ENCODE data around the gene TCF7L1. TPM values are rescaled to one million over a fixed set of nuclear protein-coding genes. Genes with fewer than 3 reads are reported as not detected.

The TCF7L1 gene
- total and polyA plus RNA-seq, 2 of the 13 experiments (the other 11 are each of a cell fraction or from before 2014, with no cell fraction given): 0.04 to 0.15 TPM

DNA sequence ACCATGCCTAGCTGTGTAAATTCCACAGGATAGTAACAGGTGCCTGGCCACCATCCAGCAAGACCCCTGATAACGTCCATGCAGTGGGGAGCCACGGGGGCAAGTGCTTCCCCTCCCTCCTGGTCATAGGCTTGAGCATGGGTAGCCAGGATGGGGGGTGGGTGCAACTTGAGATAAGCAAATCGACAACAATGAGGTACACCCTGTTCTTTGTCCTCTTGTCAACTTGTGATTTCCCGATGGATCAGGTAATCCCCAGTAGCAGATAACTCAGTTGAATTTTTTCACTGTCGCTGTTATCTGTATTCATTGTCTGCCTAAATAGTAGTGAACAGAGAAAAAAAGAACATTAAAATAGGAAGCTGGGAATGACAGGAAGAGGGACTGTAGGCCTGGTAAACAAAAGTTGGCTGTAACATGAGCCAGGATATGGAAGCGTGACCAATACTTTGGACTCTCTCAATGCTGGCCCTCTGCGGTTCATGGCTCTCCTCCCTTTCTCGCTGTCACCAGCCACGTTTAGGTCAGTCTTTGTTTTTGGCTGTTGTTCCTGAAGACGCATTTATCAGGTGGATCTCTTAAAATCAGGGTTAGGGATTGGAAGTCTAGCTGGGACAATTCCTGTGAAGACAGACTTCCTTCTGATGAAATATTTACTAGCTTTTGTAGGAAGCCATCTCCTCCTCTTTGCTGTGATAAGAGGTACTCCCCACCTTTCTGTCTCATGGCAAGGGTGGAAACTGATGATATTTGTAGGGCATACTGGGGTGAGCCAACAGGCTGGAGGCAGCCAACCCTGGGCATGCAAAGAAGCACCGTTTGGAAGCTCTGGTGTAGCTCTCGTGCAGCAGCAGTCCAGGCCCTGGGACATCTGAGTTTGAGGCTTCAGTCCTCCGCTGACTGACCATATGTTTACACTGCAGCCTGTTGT is 42.4 kb downstream of the TCF7L1 start (continued):
- TF ChIP-seq AKNA (CRISPR knock-in tag; IDR thresholded peaks at IDR 0.05; ENCODE audit: borderline replicate concordance): no peak
- TF ChIP-seq HOXA3 (CRISPR knock-in tag; IDR thresholded peaks at IDR 0.05): no peak; the same call in 1 of the 2 replicates
- TF ChIP-seq SNAI1 (CRISPR knock-in tag; IDR thresholded peaks at IDR 0.05; ENCODE audit: borderline replicate concordance): peak; percentile 60; the same call in 1 of the 2 replicates
- TF ChIP-seq PAX8 (CRISPR knock-in tag; IDR thresholded peaks at IDR 0.05; ENCODE audit: borderline replicate concordance): no peak
- peak; percentile 44; the same call in 1 of the 2 replicates for TF ChIP-seq TBX2 (CRISPR knock-in tag; IDR thresholded peaks at IDR 0.05; ENCODE audit: borderline replicate concordance)
- TF ChIP-seq SCMH1 (CRISPR knock-in tag; IDR thresholded peaks at IDR 0.05; ENCODE audit: borderline replicate concordance): no peak
- no peak for TF ChIP-seq RFX1 (IDR thresholded peaks at IDR 0.05)
- TF ChIP-seq ZSCAN25 (CRISPR knock-in tag; IDR thresholded peaks at IDR 0.05): no peak
- peak; percentile 49; the same call in 1 of the 2 replicates for TF ChIP-seq ZMYM4 (CRISPR knock-in tag; IDR thresholded peaks at IDR 0.05)
- TF ChIP-seq BHLHE40 (IDR thresholded peaks at IDR 0.05; ENCODE audit: low read length): peak; percentile 63; the same call in 1 of the 2 replicates
- no peak for TF ChIP-seq ZNF24 (IDR thresholded peaks at IDR 0.05)
- no peak for TF ChIP-seq ETS1 (CRISPR knock-in tag; IDR thresholded peaks at IDR 0.05)
- TF ChIP-seq RBM22 (optimal IDR thresholded peaks at IDR 0.05; ENCODE audit: low read length): no peak
- TF ChIP-seq MIER3 (CRISPR knock-in tag; IDR thresholded peaks at IDR 0.05; ENCODE audit: borderline replicate concordance): no peak

All from HepG2 (cell line).